ENCODE results near the gene SEPTIN10.
A peak's percentile ranks its signal among the peaks of the same experiment; 100 is the strongest.
"Not testable (repeated sequence)": the region's sequence is repeated elsewhere in the genome, so short reads cannot be mapped to it uniquely, and the experiment has no call there.

The SEPTIN10 gene

DNA sequence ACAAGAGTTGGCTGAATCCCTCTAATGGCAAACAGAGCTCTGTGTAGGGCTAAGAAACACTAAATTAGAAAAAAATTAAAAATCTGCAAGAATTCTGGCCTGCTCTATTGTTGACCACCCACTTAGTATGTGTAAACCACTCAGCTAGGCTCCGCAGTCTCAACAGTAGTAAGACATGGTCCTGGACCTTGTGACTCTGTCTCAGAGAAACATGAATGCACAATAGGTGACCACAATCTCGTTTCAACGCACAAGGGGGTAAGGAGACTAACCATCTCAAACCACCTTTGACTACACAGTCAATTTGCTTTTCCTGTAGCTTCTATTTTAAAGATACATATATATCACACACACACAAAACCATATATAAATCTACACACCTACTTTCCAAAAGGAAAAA, 16.5 kb downstream of the SEPTIN10 start:
- no peak for DNase-seq

DNA sequence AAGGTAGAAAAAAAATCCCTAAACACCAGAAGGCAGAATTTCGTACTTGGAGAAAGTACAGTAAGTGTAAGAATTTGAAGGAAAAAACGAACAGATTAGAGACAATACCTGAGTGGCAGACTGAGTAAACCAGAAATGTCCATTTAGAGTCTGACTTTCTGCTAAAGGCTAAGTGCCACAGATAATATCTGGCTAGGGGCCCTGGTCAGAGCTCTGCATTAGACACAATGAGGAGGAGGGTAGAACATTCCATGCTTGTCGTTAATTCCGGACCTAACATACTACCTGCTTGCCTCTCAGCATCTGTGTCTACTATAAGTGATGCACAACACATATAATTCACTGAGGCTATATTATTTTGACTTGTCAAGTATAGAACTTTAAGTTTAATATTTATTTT, 18.1 kb downstream of the SEPTIN10 start:
- no peak for DNase-seq

DNA sequence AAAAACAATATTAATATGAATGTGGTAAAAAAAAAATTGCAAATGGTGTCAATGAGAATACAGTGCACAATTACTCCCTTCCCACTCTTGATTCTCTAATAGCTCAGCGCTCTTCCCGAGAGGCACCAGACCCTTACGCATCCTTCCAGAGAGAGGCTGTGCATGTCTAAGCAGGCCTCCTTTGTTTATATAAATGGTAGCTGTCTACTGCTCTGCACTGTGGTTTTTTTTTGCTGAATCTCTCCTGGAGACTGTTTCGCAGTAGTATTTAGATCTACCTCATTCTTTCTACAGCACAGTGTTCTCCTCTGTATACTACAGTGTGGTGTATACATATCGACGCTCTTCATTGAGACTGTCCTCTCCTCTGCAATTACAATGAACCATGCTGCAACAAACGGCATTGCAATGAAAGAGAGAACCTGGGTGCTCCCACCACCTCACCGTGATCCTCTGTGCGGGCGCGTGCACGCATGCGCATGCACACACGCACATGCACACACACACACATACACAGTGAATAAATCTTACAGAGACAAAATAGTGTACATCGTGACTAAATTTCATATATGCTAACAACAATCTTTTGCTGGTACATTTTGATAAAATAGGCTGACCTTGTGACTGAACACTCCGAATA, 19.4 kb downstream of the SEPTIN10 start:
- DNase-seq, result peak; percentile 42

DNA sequence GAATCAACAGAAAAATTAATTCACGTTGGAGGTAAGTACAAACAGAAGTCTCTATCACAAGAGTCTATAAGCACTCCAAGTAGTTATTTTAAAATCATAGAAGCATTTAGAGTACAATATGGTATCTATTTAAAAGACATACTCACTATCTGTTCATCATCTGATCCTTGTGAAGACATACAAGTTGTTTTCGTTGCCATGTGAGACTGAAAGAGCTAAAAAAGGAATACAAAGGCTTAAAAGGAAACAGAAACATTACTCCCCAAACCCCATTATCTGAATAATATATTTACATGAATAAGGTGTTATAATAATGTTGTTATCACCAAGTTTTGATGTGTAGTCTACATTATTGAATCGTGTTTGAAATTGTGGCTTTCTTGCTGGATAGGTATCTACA, 20.9 kb downstream of the SEPTIN10 start:
- no peak for DNase-seq

DNA sequence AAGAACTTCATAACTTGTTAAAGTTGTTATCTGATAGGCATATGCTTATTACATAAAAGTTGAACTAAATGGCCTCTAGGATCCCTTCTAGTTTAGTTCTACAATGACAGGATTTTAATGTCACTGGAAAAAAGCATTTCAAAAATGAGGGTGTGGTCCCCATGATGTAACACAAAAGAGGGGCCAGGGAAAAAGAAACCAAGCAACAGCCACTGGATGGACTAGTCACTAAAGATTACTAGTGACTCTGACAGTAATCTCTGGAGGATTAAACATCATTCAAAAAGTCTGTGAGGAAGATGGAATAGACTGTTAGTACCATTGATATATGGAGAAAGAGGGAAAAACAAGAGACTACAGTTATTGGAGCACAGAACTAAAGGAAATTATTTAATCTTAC, 22.6 kb downstream of the SEPTIN10 start:
- DNase-seq, result no peak

DNA sequence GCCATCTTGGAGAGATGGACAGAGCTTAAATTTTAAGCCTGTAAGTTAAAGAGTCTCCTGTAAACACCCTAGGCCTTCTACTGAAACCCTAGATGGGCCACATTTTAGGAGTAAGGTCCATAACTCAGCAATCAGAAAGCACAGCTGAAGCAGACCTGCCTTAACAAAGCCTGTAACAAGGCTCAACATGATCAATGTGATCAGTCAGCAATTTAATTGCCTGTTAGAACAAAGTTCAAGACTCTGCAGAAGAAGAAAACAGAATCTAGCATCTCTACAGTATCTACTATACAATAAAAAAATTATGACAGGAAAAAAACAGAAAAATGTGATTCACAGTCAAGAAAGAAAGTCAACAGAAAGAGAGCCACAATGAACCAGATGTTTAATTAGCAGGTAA, 27.1 kb downstream of the SEPTIN10 start:
- DNase-seq, result no peak

DNA sequence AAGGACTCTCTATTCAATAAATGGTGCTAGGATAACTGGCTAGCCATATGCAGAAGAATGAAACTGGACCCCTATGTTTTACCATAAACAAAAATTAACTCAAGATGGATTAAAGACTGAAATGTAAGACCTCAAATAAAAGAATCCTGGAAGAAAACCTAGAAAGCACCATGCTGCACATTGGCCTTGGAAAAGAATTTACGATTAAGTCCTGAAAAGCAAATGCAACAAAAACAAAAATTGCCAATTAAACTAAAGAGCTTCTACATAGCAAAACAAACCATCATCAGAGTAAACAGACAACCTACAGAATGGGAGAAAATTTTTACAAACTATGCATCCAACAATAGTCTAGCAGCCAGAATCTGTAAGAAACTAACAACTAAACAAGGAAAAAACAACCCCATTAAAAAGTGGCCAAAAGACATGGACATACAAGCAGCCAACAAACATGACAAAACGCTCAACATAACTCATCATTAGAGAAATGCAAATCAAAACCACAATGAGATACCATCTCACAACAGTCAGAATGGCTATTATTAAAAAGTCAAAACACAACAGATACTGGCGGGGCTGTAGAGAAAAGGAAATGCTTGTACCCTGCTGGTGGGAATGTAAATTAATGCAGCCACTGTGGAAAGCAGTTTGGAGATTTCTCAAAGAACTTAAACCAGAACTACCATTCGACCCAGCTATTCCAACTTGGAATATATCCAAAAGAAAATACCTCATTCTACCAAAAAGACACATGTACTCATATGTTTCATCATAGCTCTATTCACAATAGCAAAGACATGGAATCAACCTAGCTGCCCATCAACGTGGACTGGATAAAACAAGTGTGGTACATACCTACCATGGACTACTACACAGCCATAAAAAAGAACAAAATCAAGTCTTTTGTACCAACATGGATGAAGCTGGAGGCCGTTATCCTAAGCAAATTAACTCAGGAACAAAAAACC, 30.6 kb downstream of the SEPTIN10 start:
- no peak for DNase-seq

DNA sequence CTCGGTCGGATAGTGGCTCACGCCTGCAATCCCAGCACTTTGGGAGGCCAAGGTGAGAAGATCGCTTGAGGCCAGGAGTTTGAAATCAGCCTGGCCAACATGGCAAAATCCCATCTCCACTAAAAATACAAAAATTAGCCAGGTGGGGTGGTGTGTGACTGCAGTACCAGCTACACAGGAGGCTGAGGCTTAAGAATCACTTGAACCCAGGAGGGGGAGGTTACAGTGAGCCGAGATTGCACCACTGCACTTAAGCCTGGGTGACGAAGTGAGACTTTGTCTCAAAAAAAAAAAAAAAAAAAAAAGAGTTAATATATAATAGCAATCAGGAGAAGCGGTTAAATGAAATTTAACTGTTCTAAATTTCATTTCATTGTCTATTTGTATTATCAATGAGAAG, 36.1 kb downstream of the SEPTIN10 start:
- not testable (repeated sequence) for DNase-seq

DNA sequence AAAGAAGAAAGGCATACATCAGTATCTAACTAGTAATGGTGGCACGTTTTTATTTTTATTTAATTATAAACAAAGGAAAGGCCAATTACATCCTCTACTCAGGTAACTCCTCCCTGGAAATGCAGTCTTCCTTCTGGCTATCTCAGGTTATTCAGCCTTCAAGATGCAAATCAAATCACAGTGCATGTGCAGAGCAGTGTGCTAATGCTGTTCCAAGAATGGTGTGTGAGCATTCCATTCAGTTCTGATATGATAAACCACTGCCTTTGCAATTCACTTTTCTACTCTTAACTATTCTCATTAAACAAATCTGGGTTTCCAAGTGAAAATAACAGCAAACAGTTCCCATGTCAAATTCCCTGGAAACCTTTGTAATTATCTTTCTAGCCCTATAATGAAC, 38.4 kb downstream of the SEPTIN10 start:
- DNase-seq, result no peak

DNA sequence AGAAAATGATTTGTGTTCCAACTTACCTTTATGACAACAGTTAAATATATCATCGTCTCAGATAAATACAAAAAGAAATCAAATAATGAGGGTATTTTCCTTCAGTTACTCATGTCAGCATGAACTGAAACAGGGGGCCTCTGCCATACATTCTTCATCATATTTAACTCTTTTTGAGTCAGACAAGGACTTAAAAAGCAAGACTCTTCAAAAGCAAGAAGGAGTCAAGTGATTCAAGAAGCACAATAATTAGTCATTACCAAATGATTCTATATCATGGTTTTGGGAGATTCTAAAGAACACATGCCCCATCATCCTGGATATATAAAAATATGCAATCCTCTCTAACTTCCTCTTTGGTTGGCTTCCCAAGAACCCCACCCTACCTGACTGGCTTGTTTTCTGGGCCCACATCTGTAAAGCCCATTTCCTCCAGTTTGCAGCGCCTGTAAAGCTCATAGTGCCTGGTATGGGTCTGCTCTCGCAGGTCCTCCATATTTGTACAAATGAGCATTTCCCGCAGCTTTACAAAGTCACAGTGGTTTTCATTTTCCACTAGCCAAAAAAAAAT, 49.7 kb downstream of the SEPTIN10 start:
- no peak for DNase-seq

DNA sequence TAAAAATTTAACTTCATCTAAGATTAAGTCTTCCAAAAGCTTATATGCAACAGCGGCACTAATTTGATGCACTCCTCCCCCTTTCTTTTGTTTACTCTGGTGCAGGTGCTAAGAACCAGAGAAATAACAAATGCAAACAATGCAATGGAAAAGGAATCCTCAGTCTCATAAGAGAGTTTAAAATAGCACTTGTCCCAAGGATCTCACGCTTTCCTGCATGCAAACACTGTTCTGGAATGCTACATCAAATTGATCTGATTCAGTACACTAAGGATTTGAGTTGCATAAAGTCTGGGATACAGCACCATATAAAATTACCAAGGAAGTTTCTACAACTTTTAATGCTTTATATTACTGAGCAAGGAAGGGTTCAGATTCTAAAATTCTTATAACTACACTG, 50.5 kb downstream of the SEPTIN10 start:
- no peak for DNase-seq

DNA sequence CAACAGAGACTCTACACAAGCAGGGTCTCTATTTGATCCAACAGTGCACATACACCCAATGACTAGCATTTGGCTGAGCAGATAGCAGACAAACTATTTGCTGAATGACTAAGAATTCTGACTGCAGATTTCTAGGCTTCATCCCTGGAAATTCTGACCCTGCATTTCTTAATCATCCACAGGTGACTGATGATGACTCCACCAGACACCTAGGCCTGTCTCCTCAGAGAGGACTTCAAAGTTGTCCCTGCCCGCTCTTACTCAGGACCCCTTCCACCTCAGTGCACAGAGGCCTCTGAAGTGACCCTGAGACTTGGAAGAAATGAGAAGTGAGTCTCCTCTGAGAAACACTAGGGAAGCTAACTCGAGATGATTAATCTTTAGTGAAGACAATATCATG, 51.3 kb downstream of the SEPTIN10 start:
- no peak for DNase-seq

DNA sequence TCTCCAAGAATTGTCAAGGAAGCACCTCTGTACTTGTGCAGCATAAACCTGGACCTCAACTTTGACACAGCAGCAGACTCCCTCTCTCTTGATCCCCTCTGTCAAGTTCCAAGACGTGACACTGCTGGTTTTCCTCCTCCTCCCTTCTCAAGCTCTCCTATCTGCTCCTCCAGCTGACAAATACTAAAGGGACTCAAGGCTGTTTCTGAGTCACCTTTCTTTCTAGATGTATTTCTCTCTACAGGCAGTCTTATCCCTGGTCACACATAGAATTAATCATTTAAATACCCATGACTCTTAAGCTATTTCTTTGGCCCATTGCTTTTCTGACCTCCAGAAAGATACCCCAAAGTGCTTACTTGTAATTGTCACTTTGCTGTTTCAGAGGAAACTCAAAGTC, 53.5 kb downstream of the SEPTIN10 start:
- no peak for DNase-seq

DNA sequence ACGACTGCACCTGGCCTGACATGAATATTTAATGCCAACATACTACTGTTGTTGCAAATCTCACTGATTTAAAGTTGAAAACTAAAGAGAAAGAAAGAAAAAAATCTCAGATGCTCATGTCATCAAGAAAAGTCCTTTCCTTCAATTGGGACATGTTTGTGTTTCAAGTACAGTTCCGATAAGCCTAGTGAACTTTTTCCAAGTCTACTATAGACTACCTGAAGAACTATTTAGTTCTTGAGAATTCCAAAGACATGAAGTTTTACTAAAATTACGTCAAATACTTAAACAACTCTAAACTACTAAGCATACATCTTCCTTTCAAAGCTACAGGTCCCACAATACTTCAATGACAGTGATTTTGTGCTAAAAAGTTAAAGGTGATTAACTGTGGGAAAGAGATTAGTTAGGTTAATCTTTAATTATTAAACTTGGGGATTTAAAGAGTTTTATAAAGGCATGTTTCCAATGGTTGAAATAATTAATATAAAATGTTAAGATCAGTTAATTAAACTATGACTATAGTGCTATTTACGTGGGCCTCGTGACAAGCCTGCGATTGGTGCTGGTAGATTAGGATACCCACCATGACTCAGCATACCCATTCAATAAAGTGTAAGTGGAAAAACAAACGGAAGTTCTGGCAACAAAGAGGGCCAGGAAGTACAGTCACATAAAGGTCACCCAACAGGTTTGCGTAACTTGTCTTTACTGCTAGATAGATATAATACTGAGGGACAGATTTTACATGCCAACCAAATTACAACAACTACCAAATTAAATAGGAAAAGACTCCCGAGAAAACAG, 55.5 kb downstream of the SEPTIN10 start:
- peak; percentile 42 for DNase-seq

DNA sequence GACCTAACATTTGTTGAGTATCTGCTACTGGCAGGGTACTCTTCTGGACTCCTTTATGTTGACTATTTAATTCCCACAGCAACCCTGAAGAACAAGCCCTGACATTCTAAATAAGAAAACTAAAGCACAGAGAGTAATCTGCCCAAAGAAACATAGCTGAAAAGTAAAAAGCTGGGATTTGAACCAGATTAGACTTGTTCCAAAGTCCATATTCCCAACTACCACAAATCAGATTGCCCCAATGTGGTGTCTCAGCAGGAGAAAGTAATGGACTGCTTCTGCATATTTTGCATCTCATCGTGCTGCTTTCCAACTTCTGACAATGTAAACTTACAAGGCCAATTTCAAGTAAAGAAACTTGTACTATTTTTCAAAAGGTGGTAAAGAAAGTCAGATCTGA, 56.5 kb downstream of the SEPTIN10 start:
- no peak for DNase-seq

DNA sequence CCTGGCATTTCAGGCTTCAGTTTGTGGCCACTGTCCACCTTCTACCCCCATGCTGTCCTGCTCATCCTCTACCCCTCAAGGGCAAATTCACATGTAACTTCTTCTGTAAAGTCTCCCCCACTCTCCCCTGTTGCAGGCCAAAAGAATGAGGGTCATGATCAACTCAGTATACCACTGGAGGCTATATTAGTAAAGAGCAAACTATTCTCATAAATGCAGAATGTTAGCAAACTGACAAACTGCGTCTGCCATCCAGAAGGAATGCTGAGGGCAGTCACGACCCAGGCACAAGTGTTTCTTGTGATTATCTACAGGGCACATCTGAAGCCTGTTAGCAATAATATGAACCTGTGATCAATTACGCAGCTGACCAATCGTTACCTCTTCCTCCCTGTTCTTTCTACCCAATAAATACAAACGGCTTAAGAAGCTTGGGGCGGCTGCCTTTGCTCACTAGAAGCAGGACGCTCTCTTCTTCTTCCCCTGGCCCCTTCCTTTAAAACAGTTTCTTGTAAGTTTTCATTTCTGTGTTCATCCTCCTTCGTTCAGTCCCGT, 58.3 kb downstream of the SEPTIN10 start:
- no peak for DNase-seq

DNA sequence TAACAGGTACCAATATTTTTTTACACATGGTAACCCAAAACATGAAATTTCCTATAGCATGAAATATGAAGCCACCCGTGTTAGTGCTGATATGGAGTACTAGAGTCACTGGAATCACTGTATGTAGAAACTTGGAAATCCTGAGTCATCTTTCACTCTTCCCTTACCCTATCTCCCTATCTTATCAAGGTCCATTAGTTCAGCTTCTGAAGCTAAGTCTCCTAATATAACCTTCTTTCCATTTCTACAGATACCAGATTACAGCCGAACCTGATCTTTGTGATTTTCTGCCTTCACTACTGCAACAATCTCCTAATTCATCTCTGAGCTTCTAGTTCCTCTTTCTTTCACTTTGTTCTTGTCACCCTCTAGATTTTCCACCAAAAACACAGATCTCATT, 59.0 kb downstream of the SEPTIN10 start:
- DNase-seq, result no peak

DNA sequence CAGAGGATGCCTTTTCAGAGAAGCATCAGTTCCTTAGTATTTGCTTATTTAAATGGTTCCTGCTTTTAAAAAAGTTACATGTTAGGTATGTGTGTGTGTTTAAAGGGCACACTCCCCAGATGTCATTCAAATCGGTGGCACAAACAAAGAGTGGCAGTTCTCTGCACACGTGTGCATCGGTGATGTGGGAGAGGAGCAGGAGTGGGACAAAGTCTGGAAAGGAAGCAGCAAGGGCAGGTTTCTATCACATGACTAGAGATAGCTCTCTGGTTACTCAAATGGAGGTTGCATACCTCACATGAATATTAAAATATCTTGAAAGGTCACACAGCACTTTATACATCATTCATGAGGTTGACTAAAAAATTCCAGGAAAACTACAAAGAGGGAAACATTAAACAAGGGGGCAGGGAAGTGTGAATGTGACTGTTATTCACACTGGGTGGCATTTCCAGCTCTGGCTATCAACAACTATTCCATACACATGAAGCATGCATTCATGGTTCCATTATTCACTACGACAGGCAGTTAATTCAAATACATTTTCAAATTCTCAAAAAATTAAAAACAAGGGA, 64.7 kb downstream of the SEPTIN10 start:
- no peak for DNase-seq

DNA sequence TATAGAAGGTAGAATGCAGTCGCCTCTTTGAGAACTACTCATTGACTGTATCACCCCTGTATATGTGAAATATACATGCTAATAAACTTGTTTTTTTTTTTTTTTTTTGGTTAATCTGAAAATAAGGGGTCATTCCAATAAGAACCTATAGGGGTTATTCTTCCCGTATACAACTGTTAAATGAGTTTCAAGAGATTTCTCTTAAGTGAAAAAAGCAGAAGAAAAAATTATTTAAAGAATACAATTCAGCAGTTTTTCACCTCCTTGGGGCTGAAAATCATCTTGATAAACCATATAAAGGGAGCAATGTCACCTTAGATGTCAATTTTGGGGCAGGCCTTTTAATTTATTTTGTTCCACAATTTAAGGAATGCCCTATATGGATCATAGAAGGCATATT, 66.5 kb downstream of the SEPTIN10 start:
- no peak for DNase-seq

DNA sequence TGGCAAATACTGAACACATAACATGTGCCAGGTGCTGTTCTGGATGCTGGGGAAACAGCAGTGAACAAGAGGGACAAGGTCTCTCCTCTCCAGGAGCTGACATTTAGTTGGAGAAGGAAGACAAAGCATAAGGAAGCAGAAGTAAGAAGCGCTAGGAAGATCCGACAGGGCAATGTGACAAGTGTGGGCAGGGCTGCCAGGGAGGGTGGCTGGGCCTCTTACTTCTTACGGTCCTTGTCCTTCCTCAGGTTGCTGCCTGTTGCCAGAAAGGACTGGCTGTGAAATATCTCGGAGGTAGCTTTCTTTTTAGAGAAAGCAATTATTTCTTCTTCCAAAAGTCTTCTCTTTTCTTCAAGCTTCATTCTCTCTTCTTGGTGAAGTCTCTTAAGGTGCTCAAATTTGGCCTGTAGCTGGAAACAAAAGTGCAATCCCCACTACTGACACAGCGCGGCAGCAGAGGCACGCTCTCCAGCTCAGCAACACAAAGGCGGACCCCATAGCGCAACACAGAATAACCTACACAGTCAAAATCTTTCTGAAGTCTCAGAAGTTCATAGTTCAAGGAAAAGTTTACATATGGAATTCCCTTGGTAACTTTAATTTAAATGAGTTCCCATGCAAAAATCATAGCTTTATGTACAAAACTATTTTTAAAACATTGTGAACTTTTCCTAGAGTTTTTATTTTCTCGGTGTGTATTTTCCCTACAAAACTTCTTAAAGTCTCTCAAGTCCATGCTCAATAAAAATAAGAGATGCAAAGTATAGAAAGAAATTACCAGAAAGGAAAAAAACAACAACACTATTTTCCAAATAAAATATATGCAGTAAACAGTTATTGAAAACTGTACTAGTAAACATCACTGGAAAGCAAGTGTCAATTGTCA, 67.7 kb downstream of the SEPTIN10 start:
- DNase-seq, result peak; percentile 70

DNA sequence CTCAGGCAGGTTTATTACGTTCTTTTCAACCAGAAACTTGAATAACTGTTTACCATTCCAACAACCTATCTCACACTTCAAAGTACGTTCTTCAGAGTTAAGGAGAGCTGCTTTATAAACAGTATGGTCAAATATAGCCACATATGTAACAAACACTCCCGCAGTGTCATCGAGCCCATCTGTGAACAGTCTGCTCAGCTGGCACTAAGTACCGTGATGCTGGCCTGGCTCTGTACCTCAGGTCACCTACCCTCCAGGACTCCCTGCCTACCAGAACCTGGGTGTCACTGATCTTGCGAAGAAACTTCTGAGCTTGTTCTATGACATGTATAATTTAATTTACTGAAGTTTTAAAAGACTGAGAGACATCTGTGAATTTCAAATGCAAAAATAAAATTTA, 71.4 kb downstream of the SEPTIN10 start:
- peak; percentile 47 for DNase-seq
